ENCODE data around the gene PYGB. TPM values are rescaled to one million over a fixed set of nuclear protein-coding genes. Genes with fewer than 3 reads are reported as not detected.

PYGB gene
- total and polyA plus RNA-seq, 2 donors, result 27.4 to 52.6 TPM

GRCh38 chr20:25213566-25214425 lies 34.1 kb upstream of the PYGB start:
- WGBS, result 97% methylated on average over 21 of the region's 21 CpGs
- Histone ChIP-seq H3K4me1 (ENCODE audit: control insufficient read depth in 2 of 2, insufficient read depth in 2 of 2, low read length in 2 of 2) (no peaks in the 10 kb centered on the region), H3K27ac (ENCODE audit: low read depth in 1 of 2, low read length in 1 of 2) (no peak overlapping the region), H3K9me3 (ENCODE audit: control insufficient read depth in 2 of 2, insufficient read depth in 1 of 2, low read length in 1 of 2) (no peaks in the 10 kb centered on the region), H3K36me3 (ENCODE audit: control insufficient read depth in 2 of 2, insufficient read depth in 2 of 2, low read length in 1 of 2) (peaks cover 58 to 86% of the 10 kb centered on the region in 2 donors), H3K27me3 (ENCODE audit: control insufficient read depth in 2 of 2, insufficient read depth in 1 of 2, low read length in 1 of 2) (no peaks in the 10 kb centered on the region), H3K4me3 (ENCODE audit: low read length in 2 of 2) (no peak overlapping the region)
- DNase-seq (ENCODE audit: low read depth in 6 of 9, low spot score in 9 of 9), result no peak

GRCh38 chr20:25214426-25214790 lies 33.5 kb upstream of the PYGB start:
- Histone ChIP-seq H3K27ac (ENCODE audit: low read depth in 1 of 2, low read length in 1 of 2) (no peak overlapping the region), H3K9me3 (ENCODE audit: control insufficient read depth in 2 of 2, insufficient read depth in 1 of 2, low read length in 1 of 2) (no peaks in the 10 kb centered on the region), H3K4me1 (ENCODE audit: control insufficient read depth in 2 of 2, insufficient read depth in 2 of 2, low read length in 2 of 2) (no peaks in the 10 kb centered on the region), H3K27me3 (ENCODE audit: control insufficient read depth in 2 of 2, insufficient read depth in 1 of 2, low read length in 1 of 2) (no peaks in the 10 kb centered on the region), H3K4me3 (ENCODE audit: low read length in 2 of 2) (no peak overlapping the region), H3K36me3 (ENCODE audit: control insufficient read depth in 2 of 2, insufficient read depth in 2 of 2, low read length in 1 of 2) (peaks cover 58 to 92% of the 10 kb centered on the region in 2 donors)
- no peak for DNase-seq (ENCODE audit: low read depth in 6 of 9, low spot score in 9 of 9)
- 98% methylated on average over 7 of the region's 7 CpGs for WGBS

- Histone ChIP-seq H3K9me3 (ENCODE audit: control insufficient read depth in 2 of 2, insufficient read depth in 1 of 2, low read length in 1 of 2) (peaks cover 0 to 1% of the 10 kb centered on the region in 2 donors), H3K36me3 (ENCODE audit: control insufficient read depth in 2 of 2, insufficient read depth in 2 of 2, low read length in 1 of 2) (peaks cover 58 to 94% of the 10 kb centered on the region in 2 donors), H3K4me1 (ENCODE audit: control insufficient read depth in 2 of 2, insufficient read depth in 2 of 2, low read length in 2 of 2) (no peaks in the 10 kb centered on the region), H3K4me3 (ENCODE audit: low read length in 2 of 2) (no peak overlapping the region), H3K27me3 (ENCODE audit: control insufficient read depth in 2 of 2, insufficient read depth in 1 of 2, low read length in 1 of 2) (no peaks in the 10 kb centered on the region), H3K27ac (ENCODE audit: low read depth in 1 of 2, low read length in 1 of 2) (no peak overlapping the region)
- over 99% methylated on average over 7 of the region's 7 CpGs for WGBS
- DNase-seq (ENCODE audit: low read depth in 6 of 9, low spot score in 9 of 9), result no peak
Observed at GRCh38 chr20:25214819-25215218, 33.1 kb upstream of the PYGB start.

- Histone ChIP-seq H3K4me3 (ENCODE audit: low read length in 2 of 2) (no peak overlapping the region), H3K27ac (ENCODE audit: low read depth in 1 of 2, low read length in 1 of 2) (no peak overlapping the region), H3K27me3 (ENCODE audit: control insufficient read depth in 2 of 2, insufficient read depth in 1 of 2, low read length in 1 of 2) (no peaks in the 10 kb centered on the region), H3K36me3 (ENCODE audit: control insufficient read depth in 2 of 2, insufficient read depth in 2 of 2, low read length in 1 of 2) (peaks cover 58 to 94% of the 10 kb centered on the region in 2 donors), H3K9me3 (ENCODE audit: control insufficient read depth in 2 of 2, insufficient read depth in 1 of 2, low read length in 1 of 2) (peaks cover 0 to 6% of the 10 kb centered on the region in 2 donors), H3K4me1 (ENCODE audit: control insufficient read depth in 2 of 2, insufficient read depth in 2 of 2, low read length in 2 of 2) (no peaks in the 10 kb centered on the region)
- DNase-seq (ENCODE audit: low read depth in 6 of 9, low spot score in 9 of 9), result no peak
- WGBS, result 98% methylated on average over 10 of the region's 10 CpGs
Observed at GRCh38 chr20:25215521-25215920, 32.4 kb upstream of the PYGB start.

- Histone ChIP-seq H3K4me3 (ENCODE audit: low read length in 2 of 2) (no peak overlapping the region), H3K4me1 (ENCODE audit: control insufficient read depth in 2 of 2, insufficient read depth in 2 of 2, low read length in 2 of 2) (no peaks in the 10 kb centered on the region), H3K27ac (ENCODE audit: low read depth in 1 of 2, low read length in 1 of 2) (no peak overlapping the region), H3K27me3 (ENCODE audit: control insufficient read depth in 2 of 2, insufficient read depth in 1 of 2, low read length in 1 of 2) (no peaks in the 10 kb centered on the region), H3K9me3 (ENCODE audit: control insufficient read depth in 2 of 2, insufficient read depth in 1 of 2, low read length in 1 of 2) (peaks cover 0 to 6% of the 10 kb centered on the region in 2 donors), H3K36me3 (ENCODE audit: control insufficient read depth in 2 of 2, insufficient read depth in 2 of 2, low read length in 1 of 2) (peaks cover 54 to 96% of the 10 kb centered on the region in 2 donors)
- no peak for DNase-seq (ENCODE audit: low read depth in 6 of 9, low spot score in 9 of 9)
- 96% methylated on average over 16 of the region's 16 CpGs for WGBS
Observed at GRCh38 chr20:25216199-25216945, 31.5 kb upstream of the PYGB start.

- no peak overlapping the region for H3K27ac ChIP-seq (ENCODE audit: low read depth in 1 of 2, low read length in 1 of 2)
- peaks cover 47 to 96% of the 10 kb centered on the region in 2 donors for H3K36me3 ChIP-seq (ENCODE audit: control insufficient read depth in 2 of 2, insufficient read depth in 2 of 2, low read length in 1 of 2)
- peaks cover 0 to under 1% of the 10 kb centered on the region in 2 donors for H3K4me1 ChIP-seq (ENCODE audit: control insufficient read depth in 2 of 2, insufficient read depth in 2 of 2, low read length in 2 of 2)
- no peaks in the 10 kb centered on the region for H3K27me3 ChIP-seq (ENCODE audit: control insufficient read depth in 2 of 2, insufficient read depth in 1 of 2, low read length in 1 of 2)
- WGBS, result 98% methylated on average over 21 of the region's 21 CpGs
- H3K9me3 ChIP-seq (ENCODE audit: control insufficient read depth in 2 of 2, insufficient read depth in 1 of 2, low read length in 1 of 2), result peaks cover 0 to 6% of the 10 kb centered on the region in 2 donors
- DNase-seq (ENCODE audit: low read depth in 6 of 9, low spot score in 9 of 9), result no peak
- H3K4me3 ChIP-seq (ENCODE audit: low read length in 2 of 2), result no peak overlapping the region
Observed at GRCh38 chr20:25217161-25218108, 30.4 kb upstream of the PYGB start.

- Histone ChIP-seq H3K9me3 (ENCODE audit: control insufficient read depth in 2 of 2, insufficient read depth in 1 of 2, low read length in 1 of 2) (peaks cover 0 to 6% of the 10 kb centered on the region in 2 donors), H3K4me3 (ENCODE audit: low read length in 2 of 2) (no peak overlapping the region), H3K4me1 (ENCODE audit: control insufficient read depth in 2 of 2, insufficient read depth in 2 of 2, low read length in 2 of 2) (peaks cover 0 to 6% of the 10 kb centered on the region in 2 donors), H3K36me3 (ENCODE audit: control insufficient read depth in 2 of 2, insufficient read depth in 2 of 2, low read length in 1 of 2) (peaks cover 44 to 93% of the 10 kb centered on the region in 2 donors), H3K27me3 (ENCODE audit: control insufficient read depth in 2 of 2, insufficient read depth in 1 of 2, low read length in 1 of 2) (no peaks in the 10 kb centered on the region), H3K27ac (ENCODE audit: low read depth in 1 of 2, low read length in 1 of 2) (no peak overlapping the region)
- WGBS, result 98% methylated on average over 8 of the region's 8 CpGs
- DNase-seq (ENCODE audit: low read depth in 6 of 9, low spot score in 9 of 9), result no peak
Observed at GRCh38 chr20:25218109-25218486, 29.8 kb upstream of the PYGB start.

- no peak for DNase-seq (ENCODE audit: low read depth in 6 of 9, low spot score in 9 of 9)
- Histone ChIP-seq H3K4me3 (ENCODE audit: low read length in 2 of 2) (no peak overlapping the region), H3K36me3 (ENCODE audit: control insufficient read depth in 2 of 2, insufficient read depth in 2 of 2, low read length in 1 of 2) (peaks cover 40 to 93% of the 10 kb centered on the region in 2 donors), H3K9me3 (ENCODE audit: control insufficient read depth in 2 of 2, insufficient read depth in 1 of 2, low read length in 1 of 2) (peaks cover 0 to 6% of the 10 kb centered on the region in 2 donors), H3K27ac (ENCODE audit: low read depth in 1 of 2, low read length in 1 of 2) (no peak overlapping the region), H3K4me1 (ENCODE audit: control insufficient read depth in 2 of 2, insufficient read depth in 2 of 2, low read length in 2 of 2) (peaks cover 0 to 9% of the 10 kb centered on the region in 2 donors), H3K27me3 (ENCODE audit: control insufficient read depth in 2 of 2, insufficient read depth in 1 of 2, low read length in 1 of 2) (no peaks in the 10 kb centered on the region)
- 94% methylated on average over 12 of the region's 12 CpGs for WGBS
Observed at GRCh38 chr20:25218492-25218891, 29.4 kb upstream of the PYGB start.

Measured in thymus (tissue), 11 donors.